Vagina (tissue), 2 donors: ENCODE measurements around the gene ANO6. TPM values are rescaled to one million over a fixed set of nuclear protein-coding genes. Genes with fewer than 3 reads are reported as not detected.

Source experiments
- DNase-seq, 2 donors: peaks; one replicate each; pipeline ENCODE4 v3.0.0-alpha.2; 2017; ENCODE audit errors: extremely low spot score in 2 of 2
- H3K27ac ChIP-seq: fragments of 200-600 bp; sonication (generic); one replicate; pipeline ENCODE4 v1.5.1; 2019
- H3K27me3 ChIP-seq: fragments of 200-600 bp; sonication (generic); one replicate; pipeline ENCODE4 v1.5.1; 2019
- H3K36me3 ChIP-seq, 2 donors: fragments of 200-600 bp; sonication (generic); one replicate each; pipeline ENCODE4 v1.5.1; 2017 to 2019
- H3K4me1 ChIP-seq: fragments of 200-600 bp; sonication (generic); one replicate; pipeline ENCODE4 v1.5.1; 2019
- H3K4me3 ChIP-seq, 2 donors: fragments of 200-600 bp; sonication (generic); 1 replicate in 1 of 2; 2 replicates in 1 of 2; pipeline ENCODE4 v1.5.1; 2016 to 2019
- H3K9me3 ChIP-seq: fragments of 200-600 bp; sonication (generic); one replicate; pipeline ENCODE4 v1.5.1; 2019
- CTCF ChIP-seq, 3 experiments: fragments of 450-650 bp in 2 of 3; fragments of 200-600 bp in 1 of 3; sonication (generic) in 1 of 3; IDR thresholded peaks; one replicate each; pipeline ENCODE4 v1.5.1; 2017 to 2019; ENCODE audit warnings: antibody characterized with exemption in 3 of 3, mild to moderate bottlenecking in 2 of 3, moderate library complexity in 2 of 3
- POLR2A ChIP-seq, 2 donors: fragments of 450-650 bp; IDR thresholded peaks; one replicate each; pipeline ENCODE4 v1.6.1; 2017; ENCODE audit warnings: antibody characterized with exemption in 2 of 2, mild to moderate bottlenecking in 2 of 2, moderate library complexity in 2 of 2
- POLR2AphosphoS5 ChIP-seq, 2 donors: sonication (generic); formaldehyde crosslinking; IDR thresholded peaks; one replicate each; pipeline ENCODE4 v1.9.0; 2017; ENCODE audit warnings: antibody characterized with exemption in 2 of 2, mild to moderate bottlenecking in 2 of 2, low read depth in 1 of 2; ENCODE audit not compliant: insufficient read depth in 1 of 2
- intact Hi-C: fragments of 100-400 bp; cut with DNase I; formaldehyde crosslinking; loops from one replicate; pipeline ENCODE4 v1.15.1; 2023
- total RNA-seq: library from RNA; depleted of rRNA; stranded (reverse); fragments of >200 nt; gene quantifications from one replicate; pipeline ENCODE4 v1.2.3, GENCODE V29; 2016

ANO6 gene
- total RNA-seq, 1 donor from 2014 or later = 48.4 TPM

- no peak for TF ChIP-seq POLR2AphosphoS5 (IDR thresholded peaks at IDR 0.05; ENCODE audit: insufficient read depth in 1 of 2, low read depth in 1 of 2)
- Histone ChIP-seq H3K4me3 (no peak overlapping the region), H3K27ac (no peak overlapping the region), H3K36me3 (no peaks in the 10 kb centered on the region), H3K27me3 (no peaks in the 10 kb centered on the region), H3K9me3 (no peaks in the 10 kb centered on the region), H3K4me1 (no peaks in the 10 kb centered on the region)
- DNase-seq = no peak
- intact Hi-C loops = loop anchor here (10.0 kb wide), 1 partner anchor 195 kb away; no protein-coding TSS in a partner anchor
Observed at GRCh38 chr12:45189766-45190403, 26.0 kb upstream of the ANO6 start.

- Histone ChIP-seq H3K9me3 (no peaks in the 10 kb centered on the region), H3K4me1 (no peaks in the 10 kb centered on the region), H3K27me3 (no peaks in the 10 kb centered on the region), H3K4me3 (no peak overlapping the region), H3K27ac (no peak overlapping the region), H3K36me3 (no peaks in the 10 kb centered on the region)
- no peak for DNase-seq
- intact Hi-C loops = no loop called here
- TF ChIP-seq POLR2AphosphoS5 (IDR thresholded peaks at IDR 0.05; ENCODE audit: insufficient read depth in 1 of 2, low read depth in 1 of 2) (no peak), CTCF (IDR thresholded peaks at IDR 0.05) (no peak), POLR2A (IDR thresholded peaks at IDR 0.05) (no peak)
Observed at GRCh38 chr12:45191239-45191638, 24.7 kb upstream of the ANO6 start.

- H3K4me1 ChIP-seq = no peaks in the 10 kb centered on the region
- H3K4me3 ChIP-seq = no peak overlapping the region
- no peak for TF ChIP-seq POLR2AphosphoS5 (IDR thresholded peaks at IDR 0.05; ENCODE audit: insufficient read depth in 1 of 2, low read depth in 1 of 2)
- TF ChIP-seq POLR2A (IDR thresholded peaks at IDR 0.05) = no peak
- TF ChIP-seq CTCF (IDR thresholded peaks at IDR 0.05) = no peak
- no peaks in the 10 kb centered on the region for H3K9me3 ChIP-seq
- H3K27me3 ChIP-seq = no peaks in the 10 kb centered on the region
- no peak overlapping the region for H3K27ac ChIP-seq
- intact Hi-C loops = no loop called here
- no peak for DNase-seq
- no peaks in the 10 kb centered on the region for H3K36me3 ChIP-seq
Observed at GRCh38 chr12:45192707-45193106, 23.2 kb upstream of the ANO6 start.

GRCh38 chr12:45200491-45201043 lies 15.3 kb upstream of the ANO6 start:
- intact Hi-C loops = no loop called here
- DNase-seq = no peak
- Histone ChIP-seq H3K4me3 (no peak overlapping the region), H3K4me1 (peaks cover 10% of the 10 kb centered on the region), H3K9me3 (no peaks in the 10 kb centered on the region), H3K27me3 (no peaks in the 10 kb centered on the region), H3K36me3 (no peaks in the 10 kb centered on the region), H3K27ac (no peak overlapping the region)
- TF ChIP-seq POLR2AphosphoS5 (IDR thresholded peaks at IDR 0.05; ENCODE audit: insufficient read depth in 1 of 2, low read depth in 1 of 2) = no peak
- no peak for TF ChIP-seq POLR2A (IDR thresholded peaks at IDR 0.05)
- no peak for TF ChIP-seq CTCF (IDR thresholded peaks at IDR 0.05)

- Histone ChIP-seq H3K4me1 (peaks cover 10% of the 10 kb centered on the region), H3K4me3 (no peak overlapping the region), H3K27ac (no peak overlapping the region), H3K9me3 (no peaks in the 10 kb centered on the region), H3K27me3 (no peaks in the 10 kb centered on the region), H3K36me3 (no peaks in the 10 kb centered on the region)
- intact Hi-C loops = no loop called here
- no peak for TF ChIP-seq POLR2AphosphoS5 (IDR thresholded peaks at IDR 0.05; ENCODE audit: insufficient read depth in 1 of 2, low read depth in 1 of 2)
- TF ChIP-seq CTCF (IDR thresholded peaks at IDR 0.05) = no peak
- TF ChIP-seq POLR2A (IDR thresholded peaks at IDR 0.05) = no peak
- no peak for DNase-seq
Observed at GRCh38 chr12:45203767-45204166, 12.1 kb upstream of the ANO6 start.
